Loucy (cell line): Measurements from ENCODE around the gene PSMD1.

ENCODE experiments used
- H2AFZ ChIP-seq: fragments of 200-600 bp; sonication (generic); 2 replicates; pipeline ENCODE4 v1.6.0; 2016; ENCODE audit warnings: antibody characterized with exemption, mild to moderate bottlenecking, low read length, moderate library complexity
- H3F3A ChIP-seq: fragments of 200-600 bp; 2 replicates; pipeline ENCODE4 v1.6.0; 2016; ENCODE audit warnings: antibody characterized with exemption, low read depth, mild to moderate bottlenecking
- H3K27me3 ChIP-seq: fragments of 200-600 bp; sonication (generic); 2 replicates; pipeline ENCODE4 v1.6.1; 2014; ENCODE audit warnings: low read length, mild to moderate bottlenecking; ENCODE audit not compliant: insufficient read depth, poor library complexity, severe bottlenecking
- H3K36me3 ChIP-seq: fragments of 200-600 bp; sonication (generic); 2 replicates; pipeline ENCODE4 v1.6.1; 2016; ENCODE audit warnings: low read length; ENCODE audit not compliant: insufficient read depth
- H3K4me1 ChIP-seq: fragments of 200-600 bp; sonication (generic); 2 replicates; pipeline ENCODE4 v1.5.1; 2014; ENCODE audit warnings: low read length, mild to moderate bottlenecking; ENCODE audit not compliant: insufficient read depth, poor library complexity, severe bottlenecking
- H3K4me2 ChIP-seq: fragments of 200-600 bp; sonication (generic); 2 replicates; pipeline ENCODE4 v1.6.0; 2014; ENCODE audit warnings: antibody characterized with exemption, low read length, low read depth, mild to moderate bottlenecking; ENCODE audit not compliant: poor library complexity, severe bottlenecking
- H3K4me3 ChIP-seq: fragments of 200-600 bp; sonication (generic); 2 replicates; pipeline ENCODE4 v1.5.1; 2014; ENCODE audit warnings: low read length, mild to moderate bottlenecking, mixed read lengths; ENCODE audit not compliant: poor library complexity, severe bottlenecking
- H3K79me2 ChIP-seq: fragments of 200-600 bp; sonication (generic); 2 replicates; pipeline ENCODE4 v1.6.1; 2014; ENCODE audit warnings: low read length; ENCODE audit not compliant: insufficient read depth
- H3K9ac ChIP-seq: fragments of 200-600 bp; sonication (generic); 2 replicates; pipeline ENCODE4 v1.6.0; 2014; ENCODE audit warnings: mild to moderate bottlenecking, low read depth, low read length, moderate library complexity; ENCODE audit not compliant: poor library complexity, severe bottlenecking
- H3K9me2 ChIP-seq: fragments of 200-600 bp; sonication (generic); replicated peaks from 2 replicates; pipeline ENCODE4 v1.6.1; 2016; ENCODE audit warnings: low read depth, low read length, mixed read lengths
- H3K9me3 ChIP-seq: fragments of 200-600 bp; sonication (generic); 2 replicates; pipeline ENCODE4 v1.6.1; 2014; ENCODE audit warnings: mild to moderate bottlenecking, antibody characterized with exemption, low read length, low read depth; ENCODE audit not compliant: insufficient read depth
- H4K20me1 ChIP-seq: fragments of 200-600 bp; sonication (generic); 2 replicates; pipeline ENCODE4 v1.6.0; 2014; ENCODE audit warnings: antibody characterized with exemption, low read length, mild to moderate bottlenecking; ENCODE audit not compliant: insufficient read depth, poor library complexity, severe bottlenecking
- CTCF ChIP-seq: fragments of 200-600 bp; sonication (generic); conservative IDR thresholded peaks from 2 replicates; pipeline ENCODE4 v1.5.1; 2014; ENCODE audit warnings: mild to moderate bottlenecking, antibody characterized with exemption, low read length
- EZH2phosphoT487 ChIP-seq: fragments of 200-600 bp; IDR thresholded peaks from 2 replicates; pipeline ENCODE4 v1.6.1; 2018; ENCODE audit warnings: antibody characterized with exemption, mild to moderate bottlenecking, moderate library complexity, borderline replicate concordance

The PSMD1 gene

DNA sequence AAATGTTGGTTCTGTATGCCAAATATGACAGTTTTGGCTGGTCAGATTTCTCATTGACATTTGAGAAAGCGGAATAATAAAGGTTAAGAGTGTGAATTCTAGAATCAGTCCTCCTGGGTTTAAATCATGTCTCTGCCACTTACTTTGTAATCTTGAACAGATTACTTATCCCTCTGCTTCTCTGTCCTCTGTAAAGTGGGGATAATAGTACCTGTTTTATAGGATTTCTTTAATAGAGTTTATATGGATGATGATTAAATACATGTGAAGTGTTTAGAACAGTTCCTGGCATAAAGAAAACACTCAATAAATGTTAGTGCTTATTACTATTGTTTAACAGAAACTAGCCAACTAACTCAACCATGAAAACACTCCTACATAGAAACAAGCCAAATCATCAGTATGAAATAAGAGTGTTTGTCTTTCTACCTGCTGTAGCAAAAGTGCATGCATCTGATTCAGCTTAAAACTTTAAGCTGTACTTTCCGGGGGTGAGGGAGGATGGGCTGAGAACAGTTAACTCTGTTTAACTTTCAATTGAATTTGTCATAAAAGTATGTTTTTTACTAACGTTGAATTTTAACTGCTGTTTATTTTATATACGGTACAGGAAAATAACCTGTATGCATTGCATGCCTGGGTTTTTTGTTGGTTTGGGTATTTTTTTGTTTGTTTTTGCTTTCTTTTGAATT, 61.4 kb downstream of the PSMD1 start:
- Histone ChIP-seq H3K9me3 (no peaks in the 10 kb centered on the region), H3K79me2 (no peaks in the 10 kb centered on the region), H3K9ac (no peak overlapping the region), H3K9me2 (no peaks in the 10 kb centered on the region), H3K4me2 (no peak overlapping the region), H3K36me3 (peaks cover 4% of the 10 kb centered on the region; the same call in 1 of the 2 replicates), H3K27me3 (no peaks in the 10 kb centered on the region), H3K4me3 (no peak overlapping the region), H2AFZ (no peak overlapping the region), H4K20me1 (no peaks in the 10 kb centered on the region), H3F3A (no peaks in the 10 kb centered on the region), H3K4me1 (no peaks in the 10 kb centered on the region)
- no peak for TF ChIP-seq EZH2phosphoT487

DNA sequence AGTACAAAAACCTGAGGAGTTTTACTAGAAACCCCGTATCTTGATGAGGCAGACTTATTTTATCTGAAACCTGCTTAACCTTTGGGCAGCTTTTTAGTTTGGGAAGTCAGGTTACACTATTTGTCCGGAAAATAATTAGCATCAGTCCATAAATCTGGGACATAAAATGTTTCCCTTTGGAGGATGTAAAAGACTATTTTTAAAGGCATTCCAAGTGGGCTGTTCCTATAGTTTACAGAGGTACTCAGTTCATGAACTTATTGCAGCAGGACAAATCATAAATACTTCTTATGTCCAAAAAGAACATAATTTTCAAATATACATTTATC, 61.9 kb downstream of the PSMD1 start:
- Histone ChIP-seq H2AFZ (no peak overlapping the region), H3K9me2 (no peaks in the 10 kb centered on the region), H3K9me3 (no peaks in the 10 kb centered on the region), H4K20me1 (no peaks in the 10 kb centered on the region), H3K4me3 (no peak overlapping the region), H3K79me2 (no peaks in the 10 kb centered on the region), H3K9ac (no peak overlapping the region), H3K27me3 (no peaks in the 10 kb centered on the region), H3K36me3 (no peaks in the 10 kb centered on the region), H3K4me2 (no peak overlapping the region), H3K4me1 (no peaks in the 10 kb centered on the region), H3F3A (no peaks in the 10 kb centered on the region)
- no peak for TF ChIP-seq EZH2phosphoT487
- no peak for TF ChIP-seq CTCF

DNA sequence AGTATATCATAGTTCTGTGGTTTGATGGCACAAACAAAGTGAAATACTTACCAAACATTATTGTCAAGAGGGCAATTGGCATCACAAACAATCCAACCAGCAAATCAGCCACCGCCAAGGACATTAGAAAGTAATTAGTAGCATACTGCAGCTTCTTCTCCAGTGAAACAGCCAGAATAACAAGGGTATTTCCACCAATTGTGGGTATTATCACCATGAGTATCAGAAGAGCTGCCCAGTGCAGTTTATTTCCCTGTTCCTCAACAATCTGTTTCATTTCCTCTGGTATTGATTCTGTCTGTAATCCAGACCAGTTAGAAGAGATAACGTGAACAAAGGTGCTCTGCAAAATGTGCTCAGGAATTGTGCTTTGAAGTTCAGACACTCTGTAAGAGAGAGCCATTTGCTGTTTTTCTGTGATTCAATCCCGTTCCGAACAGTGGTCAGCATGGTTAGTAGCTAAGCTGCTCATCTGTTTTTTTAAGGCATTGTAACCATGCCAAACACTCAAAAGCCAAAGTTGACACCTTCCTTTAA, 66.8 kb downstream of the PSMD1 start:
- H2AFZ ChIP-seq, result no peak overlapping the region
- no peak overlapping the region for H3K4me2 ChIP-seq
- no peaks in the 10 kb centered on the region for H3K79me2 ChIP-seq
- no peaks in the 10 kb centered on the region for H4K20me1 ChIP-seq
- H3K9me3 ChIP-seq, result no peaks in the 10 kb centered on the region
- H3K9me2 ChIP-seq, result no peaks in the 10 kb centered on the region
- H3K27me3 ChIP-seq, result no peaks in the 10 kb centered on the region
- TF ChIP-seq EZH2phosphoT487, result no peak
- no peak for TF ChIP-seq CTCF
- no peaks in the 10 kb centered on the region for H3K36me3 ChIP-seq
- H3K4me3 ChIP-seq, result no peak overlapping the region
- no peak overlapping the region for H3K9ac ChIP-seq
- no peaks in the 10 kb centered on the region for H3F3A ChIP-seq
- peaks cover 15% of the 10 kb centered on the region for H3K4me1 ChIP-seq
